HEK293 (cell line): ENCODE data around the gene IQGAP3.

Source experiments
- BCL11A ChIP-seq: fragments of 450-650 bp; formaldehyde crosslinking; IDR thresholded peaks from 2 replicates; pipeline ENCODE4 v1.5.1; 2016; ENCODE audit warnings: low read depth, missing biosample characterization, missing genetic modification characterization
- EGR2 ChIP-seq: fragments of 450-650 bp; formaldehyde crosslinking; IDR thresholded peaks from 2 replicates; pipeline ENCODE4 v1.5.1; 2016; ENCODE audit warnings: low read depth, missing biosample characterization, missing genetic modification characterization
- ELK4 ChIP-seq: IDR thresholded peaks from 2 replicates; pipeline ENCODE4 v1.6.1; 2011; ENCODE audit warnings: mild to moderate bottlenecking, low read depth, low read length, borderline replicate concordance
- GFI1B ChIP-seq: fragments of 450-650 bp; formaldehyde crosslinking; IDR thresholded peaks from 2 replicates; pipeline ENCODE4 v1.5.1; 2016; ENCODE audit warnings: missing biosample characterization, missing genetic modification characterization
- GLIS2 ChIP-seq: fragments of 450-650 bp; formaldehyde crosslinking; IDR thresholded peaks from 2 replicates; pipeline ENCODE4 v1.5.1; 2016; ENCODE audit warnings: missing biosample characterization, missing genetic modification characterization
- KLF1 ChIP-seq: fragments of 450-650 bp; formaldehyde crosslinking; IDR thresholded peaks from 2 replicates; pipeline ENCODE4 v1.5.1; 2016; ENCODE audit warnings: missing biosample characterization, missing genetic modification characterization
- KLF7 ChIP-seq: fragments of 450-650 bp; formaldehyde crosslinking; IDR thresholded peaks from 2 replicates; pipeline ENCODE4 v1.5.1; 2016; ENCODE audit warnings: missing biosample characterization, missing genetic modification characterization, borderline replicate concordance
- KLF8 ChIP-seq: fragments of 450-650 bp; formaldehyde crosslinking; IDR thresholded peaks from 2 replicates; pipeline ENCODE4 v1.5.1; 2016; ENCODE audit warnings: missing biosample characterization, missing genetic modification characterization
- OSR2 ChIP-seq: fragments of 450-650 bp; formaldehyde crosslinking; IDR thresholded peaks from 2 replicates; pipeline ENCODE4 v1.5.1; 2016; ENCODE audit warnings: missing biosample characterization, missing genetic modification characterization
- PRDM10 ChIP-seq: fragments of 450-650 bp; formaldehyde crosslinking; IDR thresholded peaks from 2 replicates; pipeline ENCODE4 v1.5.1; 2016; ENCODE audit warnings: missing biosample characterization, missing genetic modification characterization
- SCRT1 ChIP-seq: fragments of 450-650 bp; formaldehyde crosslinking; IDR thresholded peaks from 2 replicates; pipeline ENCODE4 v1.5.1; 2016; ENCODE audit warnings: missing biosample characterization, missing genetic modification characterization, borderline replicate concordance
- SP3 ChIP-seq: fragments of 450-650 bp; formaldehyde crosslinking; IDR thresholded peaks from 2 replicates; pipeline ENCODE4 v1.5.1; 2016; ENCODE audit warnings: missing biosample characterization, missing genetic modification characterization
- SP7 ChIP-seq: fragments of 450-650 bp; formaldehyde crosslinking; IDR thresholded peaks from 2 replicates; pipeline ENCODE4 v1.5.1; 2016; ENCODE audit warnings: missing biosample characterization, missing genetic modification characterization
- TCF7L2 ChIP-seq: IDR thresholded peaks from 2 replicates; pipeline ENCODE4 v1.6.1; 2011; ENCODE audit warnings: low read depth, mild to moderate bottlenecking, inconsistent platforms, low read length, moderate library complexity, borderline replicate concordance
- ZBTB17 ChIP-seq: fragments of 450-650 bp; formaldehyde crosslinking; IDR thresholded peaks from 2 replicates; pipeline ENCODE4 v1.5.1; 2016; ENCODE audit warnings: missing biosample characterization, missing genetic modification characterization
- ZBTB20 ChIP-seq: fragments of 450-650 bp; formaldehyde crosslinking; IDR thresholded peaks from 2 replicates; pipeline ENCODE4 v1.5.1; 2016; ENCODE audit warnings: missing biosample characterization, missing genetic modification characterization
- ZBTB26 ChIP-seq: fragments of 450-650 bp; formaldehyde crosslinking; optimal IDR thresholded peaks from 2 replicates; pipeline ENCODE3; 2016; ENCODE audit warnings: missing biosample characterization, mild to moderate bottlenecking, missing genetic modification characterization
- ZFP3 ChIP-seq: fragments of 450-650 bp; formaldehyde crosslinking; IDR thresholded peaks from 2 replicates; pipeline ENCODE4 v1.5.1; 2016; ENCODE audit warnings: low read depth, missing biosample characterization, missing genetic modification characterization
- ZNF184 ChIP-seq: fragments of 450-650 bp; IDR thresholded peaks from 2 replicates; pipeline ENCODE4 v1.5.1; 2018; ENCODE audit warnings: missing biosample characterization, mild to moderate bottlenecking, missing genetic modification characterization
- ZNF19 ChIP-seq: fragments of 450-650 bp; formaldehyde crosslinking; IDR thresholded peaks from 2 replicates; pipeline ENCODE4; 2016; ENCODE audit warnings: missing biosample characterization, missing genetic modification characterization, low read depth
- ZNF274 ChIP-seq, 2 experiments: fragments of 200-500 bp in 1 of 2; fragments of 450-650 bp in 1 of 2; sonication (Bioruptor generic) in 1 of 2; formaldehyde crosslinking in 1 of 2; IDR thresholded peaks; 2 replicates each; pipeline versions ENCODE4 v1.5.1 to v1.6.1; 2014 to 2016; ENCODE audit warnings: borderline replicate concordance in 1 of 2, inconsistent platforms in 1 of 2, low read length in 1 of 2, missing biosample characterization in 1 of 2, missing genetic modification characterization in 1 of 2
- ZNF292 ChIP-seq: fragments of 450-650 bp; formaldehyde crosslinking; IDR thresholded peaks from 2 replicates; pipeline ENCODE4 v1.5.1; 2016; ENCODE audit warnings: low read depth, missing biosample characterization, missing genetic modification characterization, borderline replicate concordance
- ZNF324 ChIP-seq: fragments of 450-650 bp; formaldehyde crosslinking; IDR thresholded peaks from 2 replicates; pipeline ENCODE4 v1.5.1; 2016; ENCODE audit warnings: missing biosample characterization, missing genetic modification characterization
- ZNF341 ChIP-seq: fragments of 450-650 bp; formaldehyde crosslinking; IDR thresholded peaks from 2 replicates; pipeline ENCODE4; 2016; ENCODE audit warnings: low read depth, missing biosample characterization, missing genetic modification characterization
- ZNF354C ChIP-seq: fragments of 450-650 bp; formaldehyde crosslinking; IDR thresholded peaks from 2 replicates; pipeline ENCODE4 v1.5.1; 2016; ENCODE audit warnings: missing biosample characterization, missing genetic modification characterization, low read depth, borderline replicate concordance
- ZNF394 ChIP-seq: fragments of 450-650 bp; formaldehyde crosslinking; IDR thresholded peaks from 2 replicates; pipeline ENCODE4 v1.5.1; 2016; ENCODE audit warnings: missing biosample characterization, missing genetic modification characterization, mild to moderate bottlenecking, moderate library complexity, borderline replicate concordance
- ZNF560 ChIP-seq: fragments of 450-650 bp; formaldehyde crosslinking; IDR thresholded peaks from 2 replicates; pipeline ENCODE4 v1.5.1; 2017; ENCODE audit warnings: missing biosample characterization, missing genetic modification characterization, borderline replicate concordance
- ZNF580 ChIP-seq: fragments of 450-650 bp; formaldehyde crosslinking; IDR thresholded peaks from 2 replicates; pipeline ENCODE4 v1.5.1; 2016; ENCODE audit warnings: missing biosample characterization, missing genetic modification characterization
- ZNF629 ChIP-seq: fragments of 450-650 bp; formaldehyde crosslinking; IDR thresholded peaks from 2 replicates; pipeline ENCODE4 v1.5.1; 2017; ENCODE audit warnings: missing biosample characterization, missing genetic modification characterization
- ZNF701 ChIP-seq: fragments of 450-650 bp; formaldehyde crosslinking; IDR thresholded peaks from 2 replicates; pipeline ENCODE4 v1.5.1; 2016; ENCODE audit warnings: missing biosample characterization, missing genetic modification characterization
- ZNF76 ChIP-seq: fragments of 450-650 bp; formaldehyde crosslinking; IDR thresholded peaks from 2 replicates; pipeline ENCODE4; 2016; ENCODE audit warnings: low read depth, missing biosample characterization, missing genetic modification characterization, borderline replicate concordance
- ZNF837 ChIP-seq: fragments of 450-650 bp; formaldehyde crosslinking; IDR thresholded peaks from 2 replicates; pipeline ENCODE4 v1.5.1; 2016; ENCODE audit warnings: missing biosample characterization, missing genetic modification characterization
- ZSCAN30 ChIP-seq: fragments of 450-650 bp; IDR thresholded peaks from 2 replicates; pipeline ENCODE4 v1.5.1; 2018; ENCODE audit warnings: missing biosample characterization, mild to moderate bottlenecking, missing genetic modification characterization, moderate library complexity
- ZXDB ChIP-seq: fragments of 450-650 bp; formaldehyde crosslinking; IDR thresholded peaks from 2 replicates; pipeline ENCODE4 v1.5.1; 2016; ENCODE audit warnings: missing biosample characterization, missing genetic modification characterization

Gene IQGAP3

DNA sequence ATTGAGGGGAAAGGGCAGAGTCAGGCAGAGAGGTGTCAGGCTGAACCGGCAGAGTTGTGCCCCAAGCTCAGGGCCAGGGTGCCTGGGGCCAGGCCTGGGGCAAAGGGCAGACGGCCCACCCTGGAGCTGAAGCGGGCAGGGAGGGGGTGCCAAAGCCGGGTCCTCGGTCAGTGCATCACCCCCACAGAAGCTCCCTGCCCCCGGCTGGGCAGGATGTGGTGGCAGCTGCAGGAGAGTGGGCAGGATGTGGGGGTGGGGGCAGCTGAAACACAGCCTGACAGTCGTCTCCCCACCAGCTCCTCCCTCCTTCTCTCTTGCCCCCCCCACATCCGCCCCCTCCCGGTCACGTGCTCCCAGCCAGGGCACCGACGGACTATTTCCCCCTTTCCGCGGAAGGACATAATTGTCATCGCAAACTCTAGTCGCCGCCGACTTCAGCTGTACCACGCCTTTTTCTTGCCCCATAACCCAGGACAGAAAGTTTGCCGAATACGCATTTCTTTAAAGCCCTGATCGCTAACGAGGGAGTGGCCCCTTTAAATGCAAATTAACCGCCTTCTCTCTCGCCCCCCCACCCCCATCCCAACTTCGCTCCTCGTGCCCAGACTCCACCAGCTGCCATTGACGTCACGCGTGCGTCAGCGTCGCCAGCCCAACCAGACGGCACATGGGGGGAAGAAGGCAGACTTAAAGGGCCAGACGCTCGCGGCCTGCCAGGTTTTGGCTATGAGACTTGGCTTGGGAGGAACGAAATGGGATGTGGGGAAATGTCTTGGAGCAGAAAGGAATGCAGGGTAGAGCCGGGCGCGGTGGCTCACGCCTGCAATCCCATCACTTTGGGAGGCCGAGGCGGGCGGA, 67.3 kb downstream of the IQGAP3 start (continued):
- TF ChIP-seq SP3 (tag by site-specific recombination) (peak; percentile 96), OSR2 (tag by site-specific recombination) (0 out of 2 replicates have a peak, but pooled peaks have one; percentile 44), PRDM10 (peak; percentile 94), KLF7 (tag by site-specific recombination) (0 out of 2 replicates have a peak, but pooled peaks have one; percentile 28), GFI1B (tag by site-specific recombination) (0 out of 2 replicates have a peak, but pooled peaks have one; percentile 17), ZFP3 (tag by site-specific recombination) (no peak), ZNF701 (tag by site-specific recombination) (no peak), ZNF76 (tag by site-specific recombination) (peak; percentile 81; the same call in 1 of the 2 replicates), ELK4 (no peak), KLF1 (peak; percentile 77), ZNF341 (peak; percentile 73), ZSCAN30 (peak; percentile 56; the same call in 1 of the 2 replicates), EGR2 (tag by site-specific recombination) (peak; percentile 95), ZBTB20 (tag by site-specific recombination) (peak; percentile 67), ZNF837 (tag by site-specific recombination) (no peak), KLF8 (tag by site-specific recombination) (peak; percentile 97), GLIS2 (peak; percentile 88), ZNF184 (tag by site-specific recombination) (peak; percentile 58; the same call in 1 of the 2 replicates), TCF7L2 (no peak), ZNF19 (tag by site-specific recombination) (no peak), ZNF292 (tag by site-specific recombination) (no peak), ZNF354C (no peak), ZNF560 (tag by site-specific recombination) (no peak), ZNF629 (tag by site-specific recombination) (peak; percentile 100), SCRT1 (no peak), BCL11A (tag by site-specific recombination) (peak; percentile 78), ZNF394 (peak; percentile 60; the same call in 1 of the 2 replicates), ZNF580 (tag by site-specific recombination) (no peak; the same call in 1 of the 2 replicates), ZNF324 (tag by site-specific recombination) (peak; percentile 91), ZNF274 (IDR thresholded peaks at IDR 0.05; ENCODE audit: low read length) (no peak), ZNF274 (tag by site-specific recombination; IDR thresholded peaks at IDR 0.05; ENCODE audit: borderline replicate concordance) (no peak), ZXDB (tag by site-specific recombination) (peak; percentile 95), SP7 (tag by site-specific recombination) (peak; percentile 93), ZBTB17 (peak; percentile 82), ZBTB26 (tag by site-specific recombination) (peak; percentile 54)
